Stimulated activated CD8-positive, alpha-beta memory T cell treated with anti-CD3 and anti-CD28 coated beads, Interleukin-12 subunit alpha, Interleukin-12 subunit beta, amount 100 ng/mL, for 4 hours (primary cell): ENCODE data around the gene SEMA3G.

ENCODE experiments used
- DNase-seq: peaks from one replicate; pipeline ENCODE4 v3.0.0-alpha.2; 2020; ENCODE audit warnings: low read depth

The SEMA3G gene

DNA sequence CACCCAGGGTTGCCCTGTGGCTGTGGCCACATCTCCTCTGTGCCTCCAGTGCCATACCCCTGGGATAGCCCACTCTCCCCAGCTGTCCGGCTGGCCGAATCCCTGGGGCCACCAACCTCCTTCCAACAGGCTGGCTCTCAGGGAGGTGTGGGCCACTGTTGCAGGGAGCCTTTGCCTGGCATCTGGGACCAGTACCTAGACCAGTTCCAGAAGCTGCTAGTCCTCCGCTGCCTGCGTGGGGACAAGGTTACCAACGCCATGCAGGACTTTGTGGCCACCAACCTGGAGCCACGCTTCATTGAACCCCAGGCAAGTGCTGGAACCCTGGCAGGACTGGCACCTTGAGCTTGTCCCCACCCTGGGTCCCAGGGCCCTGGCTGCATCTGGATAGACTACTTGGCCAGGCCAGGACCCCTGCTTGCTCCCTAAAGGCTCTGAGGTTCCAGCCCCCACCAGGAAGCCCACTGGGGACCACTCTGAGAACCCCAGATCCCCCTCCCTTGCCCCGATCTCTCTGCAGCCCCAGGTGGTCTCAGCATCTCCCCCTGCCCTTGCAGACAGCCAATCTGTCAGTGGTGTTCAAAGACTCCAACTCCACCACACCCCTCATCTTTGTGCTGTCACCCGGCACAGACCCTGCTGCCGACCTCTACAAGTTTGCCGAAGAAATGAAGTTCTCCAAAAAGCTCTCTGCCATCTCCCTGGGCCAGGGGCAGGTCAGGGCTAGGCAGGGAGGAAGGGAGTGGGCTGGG, 50.0 kb downstream of the SEMA3G start:
- DNase-seq: no peak

GRCh38 chr3:52393959-52394670, 50.8 kb downstream of the SEMA3G start:
- DNase-seq: no peak

- no peak for DNase-seq
Measured at GRCh38 chr3:52393131-52393807, 51.6 kb downstream of the SEMA3G start.

DNA sequence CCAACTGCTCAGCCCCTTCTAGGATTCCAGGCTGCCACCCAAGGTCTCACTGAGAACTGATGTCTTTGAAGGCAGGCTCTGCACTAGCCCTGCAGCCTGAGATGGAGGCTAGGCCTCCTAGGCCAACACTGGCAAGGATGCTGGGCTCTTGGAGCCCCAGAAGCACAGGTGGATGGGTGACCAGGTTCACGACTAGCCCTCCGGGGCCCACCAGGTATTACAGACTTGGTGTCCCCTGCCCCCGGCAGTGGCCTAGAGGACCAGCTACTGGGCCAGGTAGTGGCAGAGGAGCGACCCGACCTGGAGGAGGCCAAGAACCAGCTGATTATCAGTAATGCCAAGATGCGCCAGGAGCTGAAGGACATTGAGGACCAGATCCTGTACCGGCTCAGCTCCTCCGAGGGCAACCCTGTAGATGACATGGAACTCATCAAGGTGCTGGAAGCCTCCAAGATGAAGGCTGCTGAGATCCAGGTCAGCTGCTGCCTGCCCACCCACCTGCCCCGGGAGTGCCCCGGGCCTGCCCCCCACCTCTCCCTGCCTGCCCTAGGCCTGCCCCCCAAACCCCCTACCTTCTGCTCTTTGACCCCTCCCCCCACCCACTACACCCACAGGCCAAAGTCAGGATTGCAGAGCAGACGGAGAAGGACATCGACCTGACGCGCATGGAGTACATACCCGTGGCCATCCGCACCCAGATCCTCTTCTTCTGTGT, 52.5 kb downstream of the SEMA3G start:
- DNase-seq: no peak

- no peak for DNase-seq
Measured at GRCh38 chr3:52391096-52391495, 53.8 kb downstream of the SEMA3G start.

DNA sequence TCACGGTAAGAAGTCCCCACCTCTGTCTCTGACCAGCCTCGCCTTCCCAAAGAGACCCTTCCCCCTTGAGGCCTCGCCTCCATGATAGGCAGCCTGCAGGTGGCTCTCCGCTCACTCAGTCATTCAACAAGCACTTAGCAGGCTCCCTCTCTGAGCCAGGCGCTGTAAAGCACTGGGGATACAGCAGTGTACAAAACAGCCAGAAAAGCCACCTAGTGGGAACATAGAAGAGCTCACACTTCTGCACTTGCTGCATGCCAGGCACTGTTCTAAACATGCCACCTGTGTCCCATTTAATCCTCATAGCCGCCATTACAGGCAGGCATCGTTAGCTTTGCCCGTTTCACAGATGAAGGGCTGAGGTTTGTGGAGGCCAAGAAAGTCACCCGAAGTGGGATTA, 56.0 kb downstream of the SEMA3G start:
- no peak for DNase-seq

- no peak for DNase-seq
Measured at GRCh38 chr3:52388348-52388821, 56.5 kb downstream of the SEMA3G start.

DNA sequence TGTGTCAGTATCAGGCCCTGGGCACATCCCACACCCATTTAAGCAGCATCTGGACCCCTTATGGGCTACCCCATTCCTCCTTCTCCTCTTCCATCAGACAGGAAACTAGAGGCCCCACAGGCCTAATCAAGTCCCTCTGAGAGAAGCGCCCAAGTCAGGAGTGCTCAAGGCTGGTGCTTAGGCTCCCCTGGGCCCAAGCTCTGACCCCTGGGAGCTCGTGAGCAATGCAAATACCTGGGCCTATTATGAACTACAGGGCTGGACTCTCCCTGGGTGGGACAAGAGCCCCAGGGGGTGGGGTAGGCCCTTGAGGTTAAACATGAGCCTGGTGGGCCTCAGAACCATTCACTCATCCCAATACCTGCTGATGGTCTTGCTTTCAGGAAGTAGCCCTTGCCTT, 57.4 kb downstream of the SEMA3G start:
- DNase-seq: no peak

- DNase-seq: no peak
Measured at GRCh38 chr3:52385157-52385556, 59.7 kb downstream of the SEMA3G start.

DNA sequence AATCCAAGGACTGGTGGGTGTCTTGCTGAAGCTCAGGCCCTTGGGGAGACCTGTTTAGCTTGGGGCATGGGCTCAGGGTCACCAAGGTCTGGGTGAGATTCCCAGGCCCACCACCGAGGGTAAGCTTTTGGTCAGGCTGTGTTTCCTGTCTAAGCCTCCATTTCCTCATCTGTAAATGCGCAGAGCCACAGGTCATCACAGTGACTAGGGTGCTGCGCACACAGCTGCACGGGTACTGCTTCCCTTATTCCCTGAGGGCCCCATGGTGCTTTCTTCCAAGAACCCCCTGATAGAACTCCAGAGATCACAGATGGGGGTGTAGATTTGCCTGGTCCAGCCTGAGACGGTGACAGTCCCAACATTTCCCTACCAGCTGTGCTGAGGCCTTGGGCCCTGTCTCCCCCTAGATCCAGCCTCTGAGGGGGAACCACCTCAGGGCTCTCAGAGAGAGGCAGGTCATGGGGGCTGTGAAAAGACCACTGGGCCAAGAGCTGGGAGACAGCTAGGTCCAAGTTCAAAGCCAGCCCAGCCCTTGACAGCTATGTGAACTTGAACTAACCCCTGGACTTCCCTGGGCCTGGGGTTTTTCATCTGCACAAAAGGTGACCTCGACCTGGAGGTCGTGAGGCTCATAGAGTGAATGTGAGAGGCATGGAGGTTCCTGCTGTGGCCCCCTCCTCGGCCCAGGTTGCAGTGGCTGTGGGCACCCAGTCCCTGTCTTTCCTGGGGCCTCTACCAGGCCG, 60.7 kb downstream of the SEMA3G start:
- no peak for DNase-seq

- DNase-seq: no peak
Measured at GRCh38 chr3:52383446-52383845, 61.5 kb downstream of the SEMA3G start.
